Activated CD4-positive, alpha-beta T cell treated with anti-CD3 and anti-CD28 coated beads, Interleukin-2, amount 10 ng/mL, durations not matched to agents 24 days and 14 days (primary cell): ENCODE data around the gene FCRL3. TPM values are rescaled to one million over a fixed set of nuclear protein-coding genes. Genes with fewer than 3 reads are reported as not detected.

Experiments
- DNase-seq: peaks from one replicate; pipeline ENCODE4 v3.0.0; 2022
- H3K27ac Mint-ChIP-seq: one replicate; pipeline ENCODE4 v1.8.0; 2022; ENCODE audit warnings: mild to moderate bottlenecking, mixed read lengths
- H3K27me3 Mint-ChIP-seq: one replicate; pipeline ENCODE4 v1.8.0; 2022; ENCODE audit warnings: mixed read lengths
- H3K36me3 Mint-ChIP-seq: one replicate; pipeline ENCODE4 v1.8.0; 2022; ENCODE audit warnings: low read depth, mild to moderate bottlenecking, mixed read lengths
- H3K4me1 Mint-ChIP-seq: one replicate; pipeline ENCODE4 v1.8.0; 2021; ENCODE audit warnings: mixed read lengths
- H3K4me3 Mint-ChIP-seq: one replicate; pipeline ENCODE4 v1.8.0; 2022; ENCODE audit warnings: mild to moderate bottlenecking, moderate library complexity, mixed read lengths
- H3K9me3 Mint-ChIP-seq: one replicate; pipeline ENCODE4 v1.8.0; 2021; ENCODE audit warnings: mixed read lengths
- intact Hi-C: fragments of 100-400 bp; cut with micrococcal nuclease; formaldehyde crosslinking; loops from one replicate; pipeline ENCODE4 v1.15.1; 2023
- total RNA-seq: library from RNA; stranded (reverse); gene quantifications from 2 replicates; pipeline ENCODE4 v1.2.3, GENCODE V29; 2022

The FCRL3 gene
- total RNA-seq, 1 donor from 2014 or later = 0.09 TPM

- intact Hi-C loops = no loop called here
- Mint-ChIP-seq H3K27ac (no peak overlapping the region), H3K9me3 (no peaks in the 10 kb centered on the region), H3K36me3 (no peaks in the 10 kb centered on the region), H3K4me3 (no peak overlapping the region), H3K27me3 (no peaks in the 10 kb centered on the region), H3K4me1 (no peaks in the 10 kb centered on the region)
- DNase-seq = no peak
Measured at GRCh38 chr1:157703981-157704380, 3.4 kb upstream of the FCRL3 start.

DNA sequence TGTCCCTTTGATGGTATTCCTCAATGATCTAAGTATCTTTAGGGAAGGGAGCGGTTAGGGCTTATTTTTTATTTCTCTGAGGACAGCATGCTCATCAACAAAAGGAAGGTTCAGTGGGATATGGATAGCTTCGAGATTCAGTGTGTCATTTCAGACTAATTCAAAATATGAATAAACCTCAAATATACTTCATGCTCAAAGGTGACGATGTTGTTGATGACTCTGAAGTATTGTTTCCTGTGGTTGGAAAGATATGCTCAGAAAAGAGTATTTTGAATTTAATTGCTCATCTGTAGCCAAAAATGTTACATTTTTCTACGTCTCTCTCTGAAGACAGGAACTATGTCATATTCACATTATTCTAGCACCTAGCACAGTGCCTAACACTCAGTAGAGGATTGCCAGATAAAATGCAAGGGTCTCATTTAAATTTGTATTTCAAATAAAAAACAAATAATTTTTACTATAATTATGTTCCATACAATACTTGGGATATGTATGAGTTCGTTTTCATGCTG, 1.8 kb upstream of the FCRL3 start:
- H3K27me3 Mint-ChIP-seq = no peaks in the 10 kb centered on the region
- DNase-seq = no peak
- peaks cover 3% of the 10 kb centered on the region for H3K4me1 Mint-ChIP-seq
- H3K36me3 Mint-ChIP-seq = no peaks in the 10 kb centered on the region
- no peak overlapping the region for H3K27ac Mint-ChIP-seq
- H3K4me3 Mint-ChIP-seq = no peak overlapping the region
- intact Hi-C loops = no loop called here
- H3K9me3 Mint-ChIP-seq = no peaks in the 10 kb centered on the region

GRCh38 chr1:157700305-157700704, 264 bp downstream of the FCRL3 start:
- intact Hi-C loops = no loop called here
- H3K36me3 Mint-ChIP-seq = no peaks in the 10 kb centered on the region
- peaks cover 3% of the 10 kb centered on the region for H3K4me1 Mint-ChIP-seq
- H3K27me3 Mint-ChIP-seq = no peaks in the 10 kb centered on the region
- no peak for DNase-seq
- H3K9me3 Mint-ChIP-seq = no peaks in the 10 kb centered on the region
- no peak overlapping the region for H3K27ac Mint-ChIP-seq
- no peak overlapping the region for H3K4me3 Mint-ChIP-seq

GRCh38 chr1:157697781-157698569, 2.6 kb downstream of the FCRL3 start:
- Mint-ChIP-seq H3K4me1 (peaks cover 3% of the 10 kb centered on the region), H3K9me3 (no peaks in the 10 kb centered on the region), H3K27me3 (no peaks in the 10 kb centered on the region), H3K4me3 (no peak overlapping the region), H3K27ac (no peak overlapping the region), H3K36me3 (no peaks in the 10 kb centered on the region)
- no peak for DNase-seq
- intact Hi-C loops = no loop called here

- intact Hi-C loops = no loop called here
- no peak overlapping the region for H3K4me3 Mint-ChIP-seq
Measured at GRCh38 chr1:157696966-157697628, 3.5 kb downstream of the FCRL3 start.

DNA sequence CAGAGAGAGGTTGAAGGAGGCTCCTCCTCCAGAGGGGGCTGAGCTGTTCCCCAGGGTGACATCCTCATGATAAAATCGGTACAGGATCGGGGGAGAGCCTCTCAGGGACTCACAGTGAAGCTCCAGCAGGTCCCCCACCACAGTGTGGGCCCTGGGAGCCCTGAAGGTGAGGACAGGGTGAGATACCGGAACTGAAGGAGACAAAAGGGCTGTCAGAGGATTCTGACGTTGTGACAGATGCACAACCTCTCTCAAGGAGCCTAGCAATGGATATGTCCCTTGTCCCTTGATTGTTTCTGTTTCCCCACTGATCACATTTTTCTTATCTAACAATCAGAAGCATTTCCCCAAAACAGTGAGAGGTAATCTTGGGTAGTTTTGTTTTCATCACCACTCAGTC, 5.2 kb downstream of the FCRL3 start:
- H3K36me3 Mint-ChIP-seq = no peaks in the 10 kb centered on the region
- H3K9me3 Mint-ChIP-seq = no peaks in the 10 kb centered on the region
- no peak overlapping the region for H3K4me3 Mint-ChIP-seq
- no peak for DNase-seq
- peaks cover 3% of the 10 kb centered on the region for H3K4me1 Mint-ChIP-seq
- H3K27me3 Mint-ChIP-seq = no peaks in the 10 kb centered on the region
- intact Hi-C loops = no loop called here
- no peak overlapping the region for H3K27ac Mint-ChIP-seq

More at GRCh38 chr1:157696966-157697628, 3.5 kb downstream of the FCRL3 start:
- H3K4me1 Mint-ChIP-seq = peaks cover 3% of the 10 kb centered on the region
- H3K27me3 Mint-ChIP-seq = no peaks in the 10 kb centered on the region
- no peak for DNase-seq
- H3K27ac Mint-ChIP-seq = no peak overlapping the region
- no peaks in the 10 kb centered on the region for H3K9me3 Mint-ChIP-seq
- H3K36me3 Mint-ChIP-seq = no peaks in the 10 kb centered on the region

DNA sequence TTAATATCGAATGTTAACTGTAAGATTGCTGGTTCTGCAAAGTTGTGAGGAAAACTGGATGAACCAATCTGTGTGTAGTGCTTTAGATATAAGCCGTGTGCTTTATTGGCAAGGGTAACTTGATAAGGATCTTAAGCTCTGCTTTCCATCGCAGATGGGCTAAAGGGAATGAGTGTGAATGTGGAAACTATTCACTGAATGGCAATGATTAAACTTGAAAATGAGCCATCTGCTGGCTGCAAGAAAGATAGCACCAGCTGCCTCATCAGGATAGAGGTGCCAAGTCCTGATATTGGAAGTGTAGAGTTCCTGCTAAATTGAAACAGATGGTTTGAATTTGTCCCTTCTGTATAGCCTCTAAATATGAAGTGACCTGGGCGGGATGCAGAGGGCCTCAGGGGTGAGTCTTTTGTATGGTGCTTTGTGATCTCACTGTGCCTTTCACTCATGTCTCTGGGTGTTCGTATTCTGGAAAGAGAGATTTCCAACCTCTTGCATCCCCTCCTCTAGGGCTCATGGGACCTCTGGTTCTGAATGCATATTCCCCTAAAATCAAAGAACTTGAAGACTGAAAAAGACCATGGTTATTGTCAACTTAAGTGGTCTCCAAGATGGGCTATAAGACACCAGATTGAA, 9.2 kb downstream of the FCRL3 start:
- intact Hi-C loops = no loop called here
- H3K36me3 Mint-ChIP-seq = no peaks in the 10 kb centered on the region

DNA sequence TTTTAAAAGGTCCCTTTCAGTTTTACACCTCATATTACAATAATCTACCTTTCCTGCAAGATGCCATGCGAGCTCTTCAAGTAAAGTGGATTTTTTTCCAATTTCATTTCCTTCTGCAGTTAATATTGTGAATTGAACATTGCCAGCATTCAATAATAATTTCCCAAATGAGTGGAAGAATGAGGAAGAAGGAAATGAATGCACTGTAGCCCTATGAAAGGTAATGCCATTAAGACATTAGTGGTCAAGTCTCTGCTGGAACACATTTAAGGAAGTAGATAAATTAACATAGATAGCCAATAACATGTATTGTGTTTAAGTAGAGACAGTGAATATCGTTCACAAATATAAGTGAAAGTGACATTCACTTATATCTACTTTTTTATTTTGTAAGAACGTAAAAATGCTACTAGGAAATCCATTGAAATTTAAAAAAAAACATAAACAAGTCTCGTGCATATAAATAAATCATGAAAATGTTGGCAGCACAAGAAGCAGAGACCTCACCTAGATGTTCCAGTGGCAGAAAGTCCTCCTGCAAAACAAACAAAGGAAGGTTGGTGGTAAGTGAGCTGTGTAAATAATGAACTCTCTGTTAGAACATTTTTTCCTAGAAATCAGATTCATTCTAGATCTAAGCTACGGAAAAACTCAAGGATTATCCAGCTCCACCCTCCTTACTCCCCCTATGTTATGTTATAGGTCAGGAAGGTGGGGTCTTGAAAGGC, 17.7 kb downstream of the FCRL3 start:
- no peaks in the 10 kb centered on the region for H3K4me1 Mint-ChIP-seq
- H3K9me3 Mint-ChIP-seq = no peaks in the 10 kb centered on the region
- no peaks in the 10 kb centered on the region for H3K36me3 Mint-ChIP-seq
- peaks cover 3% of the 10 kb centered on the region for H3K27me3 Mint-ChIP-seq
- H3K4me3 Mint-ChIP-seq = no peak overlapping the region
- H3K27ac Mint-ChIP-seq = no peak overlapping the region
- DNase-seq = no peak
- intact Hi-C loops = no loop called here

More for the DNA sequence above, 9.2 kb downstream of the FCRL3 start:
- DNase-seq = no peak
- no peaks in the 10 kb centered on the region for H3K4me1 Mint-ChIP-seq
- H3K27me3 Mint-ChIP-seq = no peaks in the 10 kb centered on the region
- no peaks in the 10 kb centered on the region for H3K9me3 Mint-ChIP-seq
- no peak overlapping the region for H3K4me3 Mint-ChIP-seq
- H3K27ac Mint-ChIP-seq = no peak overlapping the region

GRCh38 chr1:157678721-157679120, 21.8 kb downstream of the FCRL3 start:
- H3K36me3 Mint-ChIP-seq = no peaks in the 10 kb centered on the region
- no peaks in the 10 kb centered on the region for H3K27me3 Mint-ChIP-seq
- H3K4me3 Mint-ChIP-seq = no peak overlapping the region
- intact Hi-C loops = no loop called here
- no peaks in the 10 kb centered on the region for H3K9me3 Mint-ChIP-seq
- H3K27ac Mint-ChIP-seq = no peak overlapping the region
- DNase-seq = no peak
- H3K4me1 Mint-ChIP-seq = no peaks in the 10 kb centered on the region

GRCh38 chr1:157673008-157673407, 27.6 kb downstream of the FCRL3 start:
- H3K4me3 Mint-ChIP-seq = no peak overlapping the region

GRCh38 chr1:157671895-157672294, 28.7 kb downstream of the FCRL3 start:
- no peak for DNase-seq
- H3K4me1 Mint-ChIP-seq = no peaks in the 10 kb centered on the region
- H3K27ac Mint-ChIP-seq = no peak overlapping the region
- H3K4me3 Mint-ChIP-seq = no peak overlapping the region
- intact Hi-C loops = no loop called here
- no peaks in the 10 kb centered on the region for H3K27me3 Mint-ChIP-seq
- peaks cover 3% of the 10 kb centered on the region for H3K9me3 Mint-ChIP-seq
- H3K36me3 Mint-ChIP-seq = no peaks in the 10 kb centered on the region

More at GRCh38 chr1:157673008-157673407, 27.6 kb downstream of the FCRL3 start:
- Mint-ChIP-seq H3K27ac (no peak overlapping the region), H3K9me3 (peaks cover 3% of the 10 kb centered on the region), H3K4me1 (no peaks in the 10 kb centered on the region), H3K27me3 (no peaks in the 10 kb centered on the region), H3K36me3 (no peaks in the 10 kb centered on the region)
- intact Hi-C loops = no loop called here
- DNase-seq = no peak

DNA sequence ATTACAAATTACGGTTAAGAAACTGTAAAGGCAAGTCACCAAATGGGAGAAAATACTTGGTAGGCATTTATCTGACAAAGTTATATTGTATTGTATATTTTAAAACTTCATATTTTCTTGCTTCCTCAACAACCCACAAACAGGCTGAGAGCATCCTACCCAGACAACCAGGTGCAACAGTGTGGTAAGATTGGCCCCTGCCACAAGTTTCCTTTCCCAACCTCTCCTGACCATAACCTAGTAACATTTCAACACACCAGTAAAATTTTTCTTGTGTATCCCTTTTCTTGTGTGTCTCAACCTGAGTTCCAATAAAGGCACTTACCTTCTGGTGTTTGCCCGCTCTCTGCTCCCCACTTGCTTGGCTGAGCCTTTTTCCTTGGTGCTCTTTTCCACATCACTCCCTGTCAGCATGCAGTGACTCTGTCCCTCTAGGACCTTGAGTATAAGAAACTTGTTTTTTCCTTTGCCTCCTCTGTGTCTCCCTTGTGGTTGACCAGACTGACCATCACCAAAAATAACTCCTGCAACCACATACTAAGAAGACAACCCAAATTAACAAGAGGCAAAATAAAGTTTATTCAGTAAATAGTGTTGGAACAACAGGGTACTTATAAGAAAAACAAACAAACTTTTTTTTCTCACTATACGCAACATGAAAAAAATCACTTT, 40.9 kb downstream of the FCRL3 start:
- DNase-seq = no peak
- Mint-ChIP-seq H3K9me3 (peaks cover 3% of the 10 kb centered on the region), H3K4me1 (no peaks in the 10 kb centered on the region), H3K36me3 (no peaks in the 10 kb centered on the region), H3K4me3 (no peak overlapping the region), H3K27me3 (peaks cover 16% of the 10 kb centered on the region), H3K27ac (no peak overlapping the region)
- intact Hi-C loops = no loop called here

DNA sequence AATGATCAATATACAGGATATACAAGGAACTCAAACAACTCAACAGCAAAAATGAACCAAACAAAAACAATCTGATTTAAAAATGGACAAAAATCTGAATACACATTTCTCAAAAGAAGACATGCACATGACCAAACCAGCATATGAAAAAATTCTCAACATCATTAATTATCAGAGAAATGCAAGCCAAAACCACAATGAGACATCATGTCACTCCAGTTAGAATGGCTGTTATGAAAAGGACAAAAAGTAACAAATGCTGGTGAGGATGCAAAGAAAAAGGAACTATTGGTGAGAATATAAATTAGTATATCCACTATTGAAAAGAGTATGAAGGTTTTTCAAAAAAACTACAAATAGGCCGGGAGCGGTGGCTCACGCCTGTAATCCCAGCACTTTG, 42.0 kb downstream of the FCRL3 start:
- H3K4me1 Mint-ChIP-seq = no peaks in the 10 kb centered on the region
- no peaks in the 10 kb centered on the region for H3K36me3 Mint-ChIP-seq
- H3K9me3 Mint-ChIP-seq = peaks cover 3% of the 10 kb centered on the region
- peaks cover 14% of the 10 kb centered on the region for H3K27me3 Mint-ChIP-seq
- intact Hi-C loops = no loop called here
- DNase-seq = no peak
- H3K27ac Mint-ChIP-seq = no peak overlapping the region
- H3K4me3 Mint-ChIP-seq = no peak overlapping the region
